GM12865 (cell line): ENCODE measurements around the gene AMMECR1.

Source experiments
- DNase-seq: peaks from one replicate; pipeline ENCODE4 v3.0.0; 2010; ENCODE audit warnings: low read depth
- H3K4me3 ChIP-seq: 2 replicates; pipeline ENCODE4 v1.5.1; 2011; ENCODE audit warnings: mild to moderate bottlenecking, low read depth, low read length, control low read depth
- TF ChIP-seq, protein P1 (sequence below): IDR thresholded peaks from 2 replicates; pipeline ENCODE4 v1.5.1; 2011; ENCODE audit warnings: low read length, control low read depth, low read depth, inconsistent platforms; ENCODE audit not compliant: insufficient read depth; ENCODE audit errors: missing control alignments

AMMECR1 gene

GRCh38 chrX:110267874-110268273 lies 50.0 kb downstream of the AMMECR1 start:
- no peak overlapping the region for H3K4me3 ChIP-seq
- TF ChIP-seq, protein P1, sequence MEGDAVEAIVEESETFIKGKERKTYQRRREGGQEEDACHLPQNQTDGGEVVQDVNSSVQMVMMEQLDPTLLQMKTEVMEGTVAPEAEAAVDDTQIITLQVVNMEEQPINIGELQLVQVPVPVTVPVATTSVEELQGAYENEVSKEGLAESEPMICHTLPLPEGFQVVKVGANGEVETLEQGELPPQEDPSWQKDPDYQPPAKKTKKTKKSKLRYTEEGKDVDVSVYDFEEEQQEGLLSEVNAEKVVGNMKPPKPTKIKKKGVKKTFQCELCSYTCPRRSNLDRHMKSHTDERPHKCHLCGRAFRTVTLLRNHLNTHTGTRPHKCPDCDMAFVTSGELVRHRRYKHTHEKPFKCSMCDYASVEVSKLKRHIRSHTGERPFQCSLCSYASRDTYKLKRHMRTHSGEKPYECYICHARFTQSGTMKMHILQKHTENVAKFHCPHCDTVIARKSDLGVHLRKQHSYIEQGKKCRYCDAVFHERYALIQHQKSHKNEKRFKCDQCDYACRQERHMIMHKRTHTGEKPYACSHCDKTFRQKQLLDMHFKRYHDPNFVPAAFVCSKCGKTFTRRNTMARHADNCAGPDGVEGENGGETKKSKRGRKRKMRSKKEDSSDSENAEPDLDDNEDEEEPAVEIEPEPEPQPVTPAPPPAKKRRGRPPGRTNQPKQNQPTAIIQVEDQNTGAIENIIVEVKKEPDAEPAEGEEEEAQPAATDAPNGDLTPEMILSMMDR, result no peak
- DNase-seq, result no peak

DNA sequence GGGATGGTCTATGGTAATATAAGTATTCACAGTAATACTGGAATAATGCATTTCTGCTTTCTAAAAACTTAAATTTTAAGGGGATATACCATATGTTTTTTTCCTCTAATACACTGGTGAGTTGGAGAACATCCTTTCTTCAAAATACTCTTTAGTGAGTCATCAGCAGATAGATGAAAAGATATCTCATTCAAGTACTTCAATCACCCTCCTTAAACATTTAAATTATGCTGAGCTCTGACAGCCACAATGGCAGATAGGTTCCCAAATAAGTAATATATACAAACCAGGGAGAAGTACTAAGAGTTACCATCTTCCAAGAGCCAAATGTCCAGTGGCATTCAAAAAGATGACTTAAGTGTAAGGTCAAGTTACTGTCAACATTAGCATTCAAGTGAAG lies 52.2 kb downstream of the AMMECR1 start:
- no peak for DNase-seq
- TF ChIP-seq, protein P1, result no peak
- H3K4me3 ChIP-seq, result no peak overlapping the region

DNA sequence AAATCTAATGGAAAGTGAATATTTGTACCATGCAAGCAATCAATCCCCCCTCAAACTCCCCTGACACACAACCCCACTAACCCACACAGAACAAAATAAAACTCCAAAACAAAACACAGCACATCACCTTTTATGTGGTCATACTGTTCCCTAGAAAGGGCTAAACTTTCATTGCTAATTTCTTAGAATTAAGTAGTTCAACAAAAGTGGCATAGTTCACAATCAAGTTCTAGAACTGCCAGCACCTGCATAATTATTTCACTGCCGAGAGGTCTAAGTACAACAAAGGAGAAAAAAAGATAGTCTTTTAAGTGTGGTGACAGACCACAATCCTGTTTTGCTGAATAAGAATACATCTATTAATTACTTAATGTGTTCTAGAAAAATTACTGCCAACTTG lies 58.8 kb downstream of the AMMECR1 start:
- no peak for DNase-seq
- TF ChIP-seq, protein P1, result no peak
- no peak overlapping the region for H3K4me3 ChIP-seq

DNA sequence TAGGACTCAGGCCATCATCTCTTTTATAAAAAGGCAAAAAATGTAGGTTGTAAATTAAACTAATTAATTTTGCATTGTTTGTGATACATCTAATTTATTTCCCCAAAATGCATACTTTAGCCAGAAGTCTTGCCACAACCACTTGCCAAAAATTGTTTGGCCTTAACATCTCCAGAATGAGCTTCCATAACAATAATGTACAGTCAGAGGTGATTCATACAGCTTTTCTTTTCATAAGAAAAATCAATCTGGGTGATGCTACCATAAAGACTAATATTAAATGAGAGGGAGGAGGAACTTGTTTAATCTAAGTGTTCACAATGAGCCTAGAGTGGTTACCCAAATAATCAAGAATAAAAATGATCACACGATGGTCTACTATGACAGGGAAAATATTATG lies 59.3 kb downstream of the AMMECR1 start:
- no peak overlapping the region for H3K4me3 ChIP-seq
- TF ChIP-seq, protein P1, result no peak
- DNase-seq, result no peak

DNA sequence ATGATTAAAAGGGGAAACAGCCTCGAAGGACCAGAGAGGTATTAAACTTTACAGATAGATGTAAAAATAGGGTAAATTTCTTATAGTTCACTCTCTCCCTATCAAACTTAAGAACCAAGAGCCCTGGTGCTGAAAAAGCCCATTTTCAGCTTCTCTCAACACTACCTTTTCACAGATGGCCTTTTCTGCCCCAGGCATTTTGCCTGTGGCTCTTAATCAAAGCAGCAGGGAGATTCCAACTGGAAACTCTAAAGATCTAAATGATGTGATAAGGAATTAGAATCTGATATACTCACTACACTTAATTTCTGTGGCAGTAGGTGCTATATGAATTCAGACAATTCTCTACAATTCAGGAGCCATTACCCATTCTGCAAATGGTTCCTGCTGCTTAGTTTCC lies 60.0 kb downstream of the AMMECR1 start:
- TF ChIP-seq, protein P1, result no peak
- no peak overlapping the region for H3K4me3 ChIP-seq
- DNase-seq, result no peak

- H3K4me3 ChIP-seq, result no peak overlapping the region
- no peak for DNase-seq
- TF ChIP-seq, protein P1, result no peak
These were observed 65.2 kb downstream of the AMMECR1 start for GRCh38 chrX:110252711-110253110.

GRCh38 chrX:110251961-110252360 lies 65.9 kb downstream of the AMMECR1 start:
- no peak for DNase-seq
- no peak overlapping the region for H3K4me3 ChIP-seq
- TF ChIP-seq, protein P1, result no peak
